Measurements from ENCODE around the gene STAB2.
"Not testable (repeated sequence)": the region's sequence is repeated elsewhere in the genome, so short reads cannot be mapped to it uniquely, and the experiment has no call there.

The STAB2 gene

GRCh38 chr12:103642240-103642864 lies 55.3 kb downstream of the STAB2 start:
- ChIA-PET CTCF (interaction anchor here (1.0 kb wide), 2 partner anchors 9 to 228 kb away, joined by 3 to 4 read pairs; no protein-coding TSS in a partner anchor), POLR2A (no interaction called here)
- TF ChIP-seq, protein P1, sequence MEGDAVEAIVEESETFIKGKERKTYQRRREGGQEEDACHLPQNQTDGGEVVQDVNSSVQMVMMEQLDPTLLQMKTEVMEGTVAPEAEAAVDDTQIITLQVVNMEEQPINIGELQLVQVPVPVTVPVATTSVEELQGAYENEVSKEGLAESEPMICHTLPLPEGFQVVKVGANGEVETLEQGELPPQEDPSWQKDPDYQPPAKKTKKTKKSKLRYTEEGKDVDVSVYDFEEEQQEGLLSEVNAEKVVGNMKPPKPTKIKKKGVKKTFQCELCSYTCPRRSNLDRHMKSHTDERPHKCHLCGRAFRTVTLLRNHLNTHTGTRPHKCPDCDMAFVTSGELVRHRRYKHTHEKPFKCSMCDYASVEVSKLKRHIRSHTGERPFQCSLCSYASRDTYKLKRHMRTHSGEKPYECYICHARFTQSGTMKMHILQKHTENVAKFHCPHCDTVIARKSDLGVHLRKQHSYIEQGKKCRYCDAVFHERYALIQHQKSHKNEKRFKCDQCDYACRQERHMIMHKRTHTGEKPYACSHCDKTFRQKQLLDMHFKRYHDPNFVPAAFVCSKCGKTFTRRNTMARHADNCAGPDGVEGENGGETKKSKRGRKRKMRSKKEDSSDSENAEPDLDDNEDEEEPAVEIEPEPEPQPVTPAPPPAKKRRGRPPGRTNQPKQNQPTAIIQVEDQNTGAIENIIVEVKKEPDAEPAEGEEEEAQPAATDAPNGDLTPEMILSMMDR (IDR thresholded peaks at IDR 0.05; ENCODE audit: insufficient read depth, low read length, missing control alignments) = no peak
- DNase-seq (ENCODE audit: low read depth, low spot score) = no peak
- H3K4me3 ChIP-seq (ENCODE audit: low read depth, low read length) = no peak overlapping the region

DNA sequence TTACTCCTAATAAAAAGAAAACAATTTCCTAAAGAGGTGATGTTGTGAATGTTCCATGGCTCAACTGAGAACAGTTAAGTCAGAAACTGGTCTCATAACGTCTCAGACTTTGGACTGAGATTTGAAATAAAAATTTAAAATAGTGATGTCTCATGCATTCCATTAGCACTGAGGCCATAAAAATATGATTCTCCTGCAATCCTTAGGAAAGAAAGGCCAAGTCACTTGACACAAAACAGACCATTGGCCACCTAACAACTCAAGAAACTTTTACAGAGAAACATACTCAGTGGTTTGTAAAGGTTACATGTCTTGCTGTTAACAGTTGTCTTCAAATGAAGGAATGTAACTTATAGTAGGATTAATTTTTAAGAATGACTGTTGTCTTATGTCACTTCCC lies 58.1 kb downstream of the STAB2 start:
- CTCF ChIA-PET = no interaction called here
- DNase-seq (ENCODE audit: low read depth, low spot score) = peak; percentile 4
- H3K4me3 ChIP-seq (ENCODE audit: low read depth, low read length) = no peak overlapping the region
- POLR2A ChIA-PET = no interaction called here
- TF ChIP-seq, protein P1 (IDR thresholded peaks at IDR 0.05; ENCODE audit: insufficient read depth, low read length, missing control alignments) = no peak

DNA sequence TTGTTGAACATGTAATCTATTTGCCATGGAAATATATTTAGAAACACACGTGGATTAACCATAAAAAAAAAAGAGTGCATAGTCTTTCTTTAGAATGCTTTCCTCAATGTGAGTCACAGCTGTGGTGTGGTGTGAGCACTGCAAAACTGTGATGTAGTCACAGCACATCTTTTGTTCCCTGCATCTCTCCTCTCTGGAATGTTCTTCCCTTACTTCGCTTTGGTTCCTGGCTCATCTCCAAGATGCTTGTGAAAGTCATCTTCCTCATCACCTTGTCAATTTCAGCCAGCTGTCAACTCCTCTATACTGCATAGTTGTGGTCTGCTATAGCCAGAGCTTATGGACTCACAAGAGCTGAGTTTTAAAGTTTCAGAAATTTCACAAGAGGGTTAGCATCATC lies 60.2 kb downstream of the STAB2 start:
- ChIA-PET POLR2A (no interaction called here), CTCF (no interaction called here)
- TF ChIP-seq, protein P1 (IDR thresholded peaks at IDR 0.05; ENCODE audit: insufficient read depth, low read length, missing control alignments) = no peak
- no peak overlapping the region for H3K4me3 ChIP-seq (ENCODE audit: low read depth, low read length)
- peak; percentile 19 for DNase-seq (ENCODE audit: low read depth, low spot score)

- TF ChIP-seq, protein P1 (IDR thresholded peaks at IDR 0.05; ENCODE audit: insufficient read depth, low read length, missing control alignments) = no peak
- POLR2A ChIA-PET = no interaction called here
- CTCF ChIA-PET = no interaction called here
- no peak for DNase-seq (ENCODE audit: low read depth, low spot score)
- H3K4me3 ChIP-seq (ENCODE audit: low read depth, low read length) = no peak overlapping the region
Measured at GRCh38 chr12:103652808-103653207, 65.7 kb downstream of the STAB2 start.

DNA sequence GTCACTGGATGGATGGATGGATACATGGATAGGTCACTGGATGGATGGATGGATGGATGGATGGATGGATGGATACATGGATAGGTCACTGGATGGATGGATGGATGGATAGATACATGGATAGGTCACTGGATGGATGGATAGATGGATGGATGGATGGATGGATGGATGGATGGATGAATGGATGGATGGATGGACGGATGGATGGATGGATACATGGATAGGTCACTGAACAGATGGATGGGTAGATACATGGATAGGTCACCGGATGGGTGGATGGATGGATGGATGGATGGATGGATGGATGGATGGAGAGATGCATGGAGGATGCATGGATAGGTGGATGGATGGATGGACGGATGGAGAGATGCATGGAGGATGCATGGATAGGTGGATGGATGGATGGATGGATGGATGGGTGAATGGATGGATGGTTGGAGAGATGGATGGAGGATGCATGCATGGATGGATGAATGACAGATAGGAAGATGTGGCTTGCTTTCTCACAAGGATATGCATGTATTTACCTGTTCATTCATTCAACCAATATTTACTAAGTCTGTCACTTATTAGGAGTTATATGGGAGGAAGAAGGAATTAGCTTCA lies 66.6 kb downstream of the STAB2 start:
- DNase-seq (ENCODE audit: low read depth, low spot score); CTCF ChIA-PET; H3K4me3 ChIP-seq (ENCODE audit: low read depth, low read length); POLR2A ChIA-PET: not testable (repeated sequence)

- TF ChIP-seq, protein P1 (IDR thresholded peaks at IDR 0.05; ENCODE audit: insufficient read depth, low read length, missing control alignments) = no peak
- POLR2A ChIA-PET = no interaction called here
- H3K4me3 ChIP-seq (ENCODE audit: low read depth, low read length) = no peak overlapping the region
- CTCF ChIA-PET = no interaction called here
- no peak for DNase-seq (ENCODE audit: low read depth, low spot score)
Measured at GRCh38 chr12:103654816-103655215, 67.7 kb downstream of the STAB2 start.

DNA sequence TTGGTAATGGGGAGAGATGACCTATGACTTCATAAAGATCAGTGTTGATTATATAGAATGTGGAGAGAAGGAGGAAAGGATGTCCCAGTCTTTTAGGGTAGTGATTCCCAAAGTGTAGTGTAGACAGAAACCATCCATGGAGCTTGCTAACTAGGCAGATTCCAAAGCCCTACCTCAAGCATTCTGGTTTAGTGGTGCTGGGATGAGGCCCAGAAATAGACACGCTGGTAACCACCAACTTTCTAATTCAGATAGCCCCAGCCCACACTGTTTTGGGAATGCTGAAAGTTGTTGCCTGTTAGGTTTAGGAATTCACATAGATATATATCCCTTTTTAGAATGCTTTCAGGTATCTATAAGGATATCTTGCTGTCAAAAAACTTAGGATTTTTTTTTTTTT lies 69.2 kb downstream of the STAB2 start:
- TF ChIP-seq, protein P1 (IDR thresholded peaks at IDR 0.05; ENCODE audit: insufficient read depth, low read length, missing control alignments) = no peak
- POLR2A ChIA-PET = no interaction called here
- no peak overlapping the region for H3K4me3 ChIP-seq (ENCODE audit: low read depth, low read length)

More for the DNA sequence above, 69.2 kb downstream of the STAB2 start:
- DNase-seq (ENCODE audit: low read depth, low spot score) = no peak
- CTCF ChIA-PET = no interaction called here

All from AG04449 (cell line).